T-helper 2 cell (primary cell): ENCODE measurements around the gene KRTAP10-3.

Experiments used
- DNase-seq, 5 experiments: peaks; one replicate each; pipeline versions ENCODE4 v3.0.0 to v3.0.0-alpha.2; 2012 to 2022

The KRTAP10-3 gene

DNA sequence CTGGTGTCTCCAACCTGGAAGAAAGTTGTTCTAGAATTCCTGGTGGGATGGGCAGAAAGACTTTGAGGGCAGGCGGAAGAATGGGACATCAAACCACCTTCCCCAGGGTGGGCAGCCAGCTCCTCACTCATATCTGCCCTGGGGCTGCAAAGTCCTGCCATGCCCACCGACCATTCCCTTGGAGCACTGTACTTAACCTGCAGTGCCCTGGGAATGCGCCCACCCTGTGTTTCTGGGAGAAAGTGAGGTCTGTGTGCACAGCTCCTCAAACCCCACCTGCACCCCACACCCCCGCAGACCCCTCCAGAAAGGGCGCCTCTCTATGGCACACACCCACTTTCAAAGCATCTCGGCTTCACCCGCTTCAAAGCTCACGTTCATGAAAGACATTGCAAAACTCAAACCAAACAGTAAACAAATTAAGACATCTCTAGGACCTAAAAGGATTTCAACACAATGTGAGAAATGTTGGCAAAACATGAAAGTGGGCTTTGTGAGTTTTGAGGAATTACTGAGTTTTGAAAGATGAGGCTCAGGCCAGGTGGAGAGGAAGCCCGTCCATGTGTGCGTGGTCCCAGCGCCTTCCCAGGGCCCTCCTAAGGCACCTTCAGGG lies 43.7 kb downstream of the KRTAP10-3 start:
- no peak for DNase-seq

DNA sequence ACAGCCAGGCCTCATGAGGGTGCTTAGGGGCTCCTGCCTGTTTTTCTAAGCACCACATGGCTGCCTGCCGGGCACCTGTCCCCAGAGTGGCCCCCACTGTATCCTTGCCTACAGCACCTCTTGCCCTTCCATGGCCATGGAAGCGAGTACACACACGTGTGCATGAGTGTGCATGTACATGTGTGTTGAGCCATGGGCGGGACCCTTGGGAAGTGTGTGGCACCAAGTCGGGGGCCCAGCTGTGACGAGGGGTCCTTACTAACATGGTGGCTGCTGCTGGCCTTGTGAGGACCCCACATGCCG lies 44.4 kb downstream of the KRTAP10-3 start:
- DNase-seq = no peak

DNA sequence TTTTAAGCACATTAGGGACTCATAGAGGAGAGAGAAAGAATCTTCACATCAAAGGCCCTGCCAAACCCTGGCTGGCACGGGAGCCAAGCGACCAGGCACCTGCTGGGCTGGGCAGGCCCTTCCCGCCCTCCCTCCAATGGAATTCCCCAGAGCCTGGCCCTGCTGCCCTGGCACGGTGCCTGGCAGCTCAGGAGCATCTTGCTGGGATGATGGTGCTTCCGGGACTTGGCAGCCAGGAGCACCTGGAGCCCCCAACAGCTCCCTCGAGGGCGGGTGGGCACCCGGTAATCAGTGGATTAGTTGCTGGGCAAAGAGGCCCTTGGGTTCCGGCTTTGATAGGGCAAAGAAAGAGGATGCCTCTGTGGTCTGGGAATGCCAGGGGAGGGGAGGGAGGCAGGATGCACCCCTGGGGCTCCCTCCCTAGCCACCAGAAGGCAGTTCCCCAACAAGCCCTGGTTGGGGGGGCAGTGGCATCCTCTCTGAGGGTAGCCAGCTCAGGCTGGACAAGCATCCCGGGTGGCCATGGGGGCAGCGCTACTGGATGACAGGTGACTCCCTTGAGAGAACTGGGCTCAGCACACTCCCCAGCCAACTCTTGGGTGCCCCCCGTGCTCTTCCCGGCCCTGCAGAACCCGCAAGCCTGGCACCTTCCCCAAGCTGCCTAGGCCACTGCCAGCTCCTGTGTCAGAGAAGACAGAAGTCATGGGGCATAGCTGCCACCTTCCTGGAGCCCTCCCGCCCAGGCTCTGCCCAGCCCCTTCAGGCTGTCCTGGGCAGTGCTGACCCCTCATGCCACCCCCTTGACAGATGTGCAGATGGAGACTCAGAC lies 45.0 kb downstream of the KRTAP10-3 start:
- DNase-seq = no peak

DNA sequence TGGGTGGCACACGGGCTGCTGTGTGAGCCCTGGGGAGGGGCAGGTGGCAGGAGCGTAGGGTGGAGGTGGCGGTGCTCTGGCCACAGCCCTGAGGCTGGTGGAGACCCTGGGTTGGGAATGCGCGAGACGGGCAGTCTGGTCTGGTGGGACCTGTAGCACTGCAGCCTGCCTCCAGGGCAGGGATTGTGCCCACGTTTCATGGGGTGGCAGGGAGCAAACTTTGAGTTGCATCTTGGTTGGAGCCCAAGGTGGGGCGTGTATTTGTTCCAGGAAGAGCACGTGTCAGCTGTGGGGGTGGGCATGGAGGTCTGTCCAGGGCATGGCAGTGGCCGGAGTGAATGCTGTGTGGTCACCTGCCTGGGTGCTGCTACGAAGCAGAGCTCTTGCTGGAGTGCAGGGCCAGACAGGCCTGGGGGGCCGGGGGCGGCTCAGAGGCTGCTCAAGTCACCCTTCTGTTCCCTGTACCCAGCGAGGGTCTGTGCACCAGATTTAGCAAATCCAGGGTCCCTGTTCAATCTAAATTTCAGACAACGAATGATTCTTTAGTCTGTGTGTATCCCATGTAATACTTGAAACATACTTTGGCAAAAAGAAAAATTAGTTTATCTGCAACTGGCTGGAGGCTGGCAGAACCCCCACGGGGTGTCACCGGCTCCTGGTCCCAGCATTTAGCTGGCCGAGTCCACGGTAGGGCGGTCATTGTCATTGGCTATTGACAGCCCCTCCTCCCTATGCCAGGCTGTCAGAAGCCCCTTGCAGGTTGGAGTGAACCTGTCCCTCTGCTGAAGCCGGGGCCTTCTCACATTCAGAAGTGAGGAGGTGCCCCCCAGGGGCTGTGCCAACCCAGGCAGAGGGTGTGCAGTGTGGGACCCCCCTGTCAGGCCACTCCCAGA lies 45.9 kb downstream of the KRTAP10-3 start:
- no peak for DNase-seq

DNA sequence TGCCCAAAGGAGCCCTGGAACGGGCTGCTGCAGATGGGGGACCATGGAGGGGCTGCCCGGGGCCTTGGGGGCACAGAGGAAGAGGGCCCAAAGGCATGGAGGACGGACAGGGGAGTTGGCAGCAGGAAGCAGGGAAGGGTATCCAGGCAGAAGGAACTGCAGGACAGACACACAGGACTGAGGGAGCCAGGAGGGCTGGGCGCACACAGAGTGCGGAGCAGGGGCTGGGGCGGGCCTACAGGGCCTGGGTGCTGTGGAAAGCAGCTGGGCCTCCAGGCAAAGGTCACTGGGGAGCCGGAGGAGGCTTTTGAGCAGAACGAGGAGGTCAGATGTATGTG lies 46.7 kb downstream of the KRTAP10-3 start:
- no peak for DNase-seq

DNA sequence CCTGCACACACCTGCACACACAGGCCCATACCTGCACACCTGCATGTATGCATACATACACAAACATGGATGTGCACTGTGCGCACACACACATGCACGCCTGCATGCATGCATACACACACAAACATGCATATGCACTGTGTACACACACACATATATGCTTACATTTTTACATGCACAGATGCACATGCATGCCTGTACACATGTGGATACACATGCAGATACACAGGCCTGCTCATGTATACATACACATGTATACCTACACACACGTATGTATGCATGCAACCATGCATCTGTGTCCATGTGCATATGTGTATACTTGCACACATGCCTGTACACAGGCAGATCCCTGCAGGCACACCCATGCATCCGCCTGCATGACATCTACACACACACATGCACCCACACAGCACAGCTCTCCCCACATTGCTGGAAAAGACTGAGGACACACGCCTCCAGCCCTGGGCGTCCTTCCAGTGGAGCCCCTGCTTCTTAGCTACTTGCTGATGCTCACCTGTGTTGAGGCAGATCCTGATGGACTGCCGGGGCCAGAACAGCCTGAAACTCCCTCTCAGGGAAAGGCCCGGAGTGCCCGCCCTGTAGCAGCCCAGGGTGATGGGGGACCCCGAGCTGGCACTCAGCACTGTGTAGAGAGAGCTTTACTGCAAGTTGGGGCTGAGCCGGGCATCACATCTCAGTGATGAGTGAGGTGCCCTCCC lies 47.2 kb downstream of the KRTAP10-3 start:
- DNase-seq = no peak

DNA sequence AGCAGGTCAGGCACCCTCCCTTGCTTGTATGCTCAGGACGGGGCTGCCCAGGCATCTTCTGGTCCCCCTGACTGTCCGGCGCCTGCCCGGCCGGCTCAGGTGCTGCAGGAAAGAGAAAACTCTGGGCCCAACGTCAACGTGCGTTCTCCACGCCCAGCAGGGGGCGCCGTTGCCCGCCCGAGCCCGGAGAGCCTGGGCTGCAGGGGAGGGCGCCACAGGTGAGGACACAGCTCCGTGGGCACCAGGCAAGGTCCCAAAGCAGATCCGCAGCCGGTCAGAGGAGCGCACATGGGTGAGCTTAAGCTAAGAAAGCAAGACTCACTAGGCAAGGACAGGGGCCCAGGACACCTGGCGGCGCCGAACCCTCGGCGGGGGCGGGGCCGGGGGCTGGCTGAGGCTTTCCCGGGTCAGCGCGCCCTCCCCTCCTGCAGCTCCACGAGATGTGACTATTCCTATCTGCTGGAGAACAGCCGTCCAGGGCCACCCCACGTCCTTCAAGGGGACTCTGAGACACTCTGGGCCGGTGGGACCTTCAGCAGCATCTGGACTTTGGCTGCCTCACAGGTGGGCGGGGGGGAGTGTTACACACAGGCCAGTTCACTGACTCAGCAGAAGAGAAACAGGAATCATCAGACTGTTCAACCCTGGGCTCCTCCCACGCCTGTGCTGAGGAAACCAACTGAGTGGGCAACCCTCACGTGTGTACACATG lies 47.9 kb downstream of the KRTAP10-3 start:
- DNase-seq = peak; percentile 63 to 77 (median 69)

DNA sequence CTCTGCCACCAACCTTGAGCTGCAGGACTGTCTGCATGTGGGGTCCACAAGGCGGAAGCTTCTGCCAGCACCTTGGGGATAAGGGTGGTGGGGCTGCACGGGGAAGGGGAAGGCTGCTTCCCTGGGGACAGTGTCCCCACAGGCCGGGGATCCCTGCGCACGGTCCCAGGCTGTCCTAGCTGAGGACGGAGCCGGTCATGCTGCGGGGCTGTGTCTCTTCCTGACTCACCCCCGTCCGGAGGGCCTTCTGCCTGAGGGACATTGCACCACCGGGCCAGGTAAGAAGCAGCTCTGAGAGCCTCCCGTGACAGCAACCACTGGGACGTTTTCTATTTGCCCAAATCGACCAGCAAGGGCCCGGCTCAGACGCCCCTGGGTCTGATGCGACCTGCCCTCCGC lies 48.5 kb downstream of the KRTAP10-3 start:
- DNase-seq = no peak

DNA sequence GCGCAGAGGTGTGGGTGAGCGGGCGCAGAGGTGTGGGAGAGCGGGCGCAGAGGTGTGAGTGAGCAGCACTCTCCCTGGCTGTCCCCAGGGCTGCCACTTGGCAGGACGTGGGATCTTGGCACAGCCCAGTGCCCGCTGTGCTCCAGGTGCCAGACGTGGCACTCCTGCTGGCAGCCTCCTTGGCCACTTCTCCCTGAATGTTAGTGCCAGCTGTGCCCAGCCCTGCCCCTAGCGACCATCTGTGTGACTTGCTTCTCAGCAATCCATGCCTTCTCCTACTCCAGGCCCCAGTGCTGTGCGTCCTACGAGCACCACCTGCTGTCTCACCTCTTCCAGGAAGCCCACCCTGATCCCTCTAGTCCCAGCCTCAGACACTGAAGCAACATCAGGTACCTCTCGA lies 49.1 kb downstream of the KRTAP10-3 start:
- DNase-seq = no peak

DNA sequence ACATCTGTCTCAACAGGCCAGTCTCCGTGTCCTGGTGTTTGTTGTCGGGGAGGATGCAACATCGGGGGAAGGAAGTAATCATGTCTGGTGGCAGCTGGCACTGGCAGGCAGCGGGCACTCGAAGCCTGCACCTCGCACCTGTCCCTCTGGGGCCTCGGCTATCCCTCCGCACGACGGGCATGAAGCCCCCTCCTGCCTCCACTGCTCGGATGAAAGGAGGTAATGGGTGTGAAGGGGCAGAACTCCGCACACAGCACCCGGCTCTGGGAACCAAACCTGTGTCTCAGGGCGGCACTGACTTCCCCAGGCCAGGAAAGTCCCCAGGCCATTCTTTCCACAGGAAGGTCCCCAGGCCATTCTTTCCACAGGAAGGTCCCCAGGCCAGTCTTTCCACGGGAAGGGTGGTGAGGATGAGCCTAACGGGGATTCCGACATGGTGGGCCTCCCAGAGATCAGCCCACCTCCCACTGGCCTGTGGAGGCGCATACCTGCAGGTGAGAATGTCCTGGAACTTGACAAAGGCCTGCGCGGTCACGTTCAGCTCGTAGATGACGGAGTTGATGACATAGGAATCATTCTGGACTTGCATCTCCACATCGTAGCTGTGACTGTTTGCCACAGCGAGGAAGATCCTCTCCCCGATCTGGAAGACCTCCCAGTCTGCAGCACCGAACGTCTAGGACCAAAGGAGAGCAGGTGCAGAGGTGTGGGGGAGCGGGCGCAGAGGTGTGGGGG lies 49.7 kb downstream of the KRTAP10-3 start:
- no peak for DNase-seq

DNA sequence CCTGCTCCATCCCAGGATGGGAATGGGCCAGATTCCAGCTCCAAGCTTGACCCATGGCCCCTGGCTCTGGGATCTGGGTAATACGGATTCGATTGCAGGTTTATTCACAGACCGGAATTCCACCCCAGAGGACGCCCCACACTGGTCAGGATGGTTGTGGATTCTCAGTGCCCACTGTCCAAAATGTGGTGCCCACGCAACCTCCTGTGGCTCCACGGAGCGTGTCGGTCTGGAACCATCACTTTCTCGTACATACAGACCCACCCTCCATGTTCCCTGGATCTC lies 50.2 kb downstream of the KRTAP10-3 start:
- no peak for DNase-seq
